ENCODE measurements around the gene ALB.

The ALB gene

GRCh38 chr4:73447671-73448070 lies 43.6 kb downstream of the ALB start:
- H3K4me3 ChIP-seq (ENCODE audit: low read depth, low read length) = no peak overlapping the region
- DNase-seq (ENCODE audit: low read depth) = no peak
- TF ChIP-seq CTCF (IDR thresholded peaks at IDR 0.05; ENCODE audit: insufficient read depth, low read depth, low read length, missing control alignments) = no peak

- TF ChIP-seq CTCF (IDR thresholded peaks at IDR 0.05; ENCODE audit: insufficient read depth, low read depth, low read length, missing control alignments) = no peak
- H3K4me3 ChIP-seq (ENCODE audit: low read depth, low read length) = no peak overlapping the region
- no peak for DNase-seq (ENCODE audit: low read depth)
Observed at GRCh38 chr4:73448448-73449203, 44.5 kb downstream of the ALB start.

GRCh38 chr4:73450398-73451004 lies 46.4 kb downstream of the ALB start:
- no peak for DNase-seq (ENCODE audit: low read depth)
- no peak for TF ChIP-seq CTCF (IDR thresholded peaks at IDR 0.05; ENCODE audit: insufficient read depth, low read depth, low read length, missing control alignments)
- H3K4me3 ChIP-seq (ENCODE audit: low read depth, low read length) = no peak overlapping the region

GRCh38 chr4:73451404-73451803 lies 47.3 kb downstream of the ALB start:
- TF ChIP-seq CTCF (IDR thresholded peaks at IDR 0.05; ENCODE audit: insufficient read depth, low read depth, low read length, missing control alignments) = no peak
- no peak for DNase-seq (ENCODE audit: low read depth)
- no peak overlapping the region for H3K4me3 ChIP-seq (ENCODE audit: low read depth, low read length)

- TF ChIP-seq CTCF (IDR thresholded peaks at IDR 0.05; ENCODE audit: insufficient read depth, low read depth, low read length, missing control alignments) = no peak
- no peak overlapping the region for H3K4me3 ChIP-seq (ENCODE audit: low read depth, low read length)
- DNase-seq (ENCODE audit: low read depth) = no peak
Observed at GRCh38 chr4:73451981-73452747, 48.1 kb downstream of the ALB start.

GRCh38 chr4:73452953-73453700 lies 49.0 kb downstream of the ALB start:
- H3K4me3 ChIP-seq (ENCODE audit: low read depth, low read length) = no peak overlapping the region
- no peak for DNase-seq (ENCODE audit: low read depth)

More at GRCh38 chr4:73452953-73453700, 49.0 kb downstream of the ALB start:
- no peak for TF ChIP-seq CTCF (IDR thresholded peaks at IDR 0.05; ENCODE audit: insufficient read depth, low read depth, low read length, missing control alignments)

Data from GM12865 (cell line).